Activated CD8-positive, alpha-beta memory T cell treated with anti-CD3 and anti-CD28 coated beads, Interleukin-2, amount 10 ng/mL, durations not matched to agents 7 days and 5 days (primary cell): ENCODE measurements around the gene KCTD3. TPM values are rescaled to one million over a fixed set of nuclear protein-coding genes. Genes with fewer than 3 reads are reported as not detected.

ENCODE experiments used
- ATAC-seq: fragments of 150-1000 bp; cut with Tn5 transposase; one replicate; pipeline ENCODE4 v1.10.0; 2021; ENCODE audit warnings: moderate library complexity
- CTCF ChIA-PET: fragments of 350-600 bp; sonication (Branson Sonifier 250); formaldehyde crosslinking; loops from one replicate; lab custom pipeline; 2021; ENCODE audit warnings: antibody characterized with exemption; lab: Charles Lee
- DNase-seq: peaks from one replicate; pipeline ENCODE4 v3.0.0-alpha.2; 2020
- H3K27ac Mint-ChIP-seq: one replicate; pipeline ENCODE4 v1.8.0; 2021; ENCODE audit warnings: mild to moderate bottlenecking, mixed read lengths
- H3K27me3 Mint-ChIP-seq: one replicate; pipeline ENCODE4 v1.8.0; 2021; ENCODE audit warnings: mixed read lengths
- H3K36me3 Mint-ChIP-seq: one replicate; pipeline ENCODE4 v1.8.0; 2021; ENCODE audit warnings: mild to moderate bottlenecking, mixed read lengths
- H3K4me1 Mint-ChIP-seq: one replicate; pipeline ENCODE4 v1.8.0; 2021; ENCODE audit warnings: mixed read lengths
- H3K4me3 Mint-ChIP-seq: one replicate; pipeline ENCODE4 v1.8.0; 2021; ENCODE audit warnings: mild to moderate bottlenecking, moderate library complexity, mixed read lengths
- H3K9me3 Mint-ChIP-seq: one replicate; pipeline ENCODE4 v1.8.0; 2022; ENCODE audit warnings: low read depth, mixed read lengths
- total RNA-seq, 2 experiments: library from RNA; stranded (reverse); gene quantifications; one replicate each; pipeline ENCODE4 v1.2.3, GENCODE V29; 2021

Gene KCTD3
- total RNA-seq, 2 experiments from 2014 or later: 0.67 to 1.3 TPM

- Mint-ChIP-seq H3K36me3 (no peaks in the 10 kb centered on the region), H3K27ac (no peak overlapping the region), H3K4me3 (no peak overlapping the region), H3K9me3 (no peaks in the 10 kb centered on the region), H3K27me3 (no peaks in the 10 kb centered on the region), H3K4me1 (no peaks in the 10 kb centered on the region)
- no peak for ATAC-seq
- CTCF ChIA-PET: interaction anchor here (1.4 kb wide), 1 partner anchor 9 kb away, joined by 3 read pairs; no protein-coding TSS in a partner anchor
- DNase-seq: no peak
Measured at GRCh38 chr1:215603319-215603718, 36.2 kb downstream of the KCTD3 start.

GRCh38 chr1:215605011-215605621 is 38.0 kb downstream of the KCTD3 start:
- Mint-ChIP-seq H3K4me1 (no peaks in the 10 kb centered on the region), H3K36me3 (no peaks in the 10 kb centered on the region), H3K9me3 (no peaks in the 10 kb centered on the region), H3K27me3 (no peaks in the 10 kb centered on the region), H3K4me3 (no peak overlapping the region), H3K27ac (no peak overlapping the region)
- CTCF ChIA-PET: no interaction called here
- DNase-seq (no peak), ATAC-seq (no peak)

DNA sequence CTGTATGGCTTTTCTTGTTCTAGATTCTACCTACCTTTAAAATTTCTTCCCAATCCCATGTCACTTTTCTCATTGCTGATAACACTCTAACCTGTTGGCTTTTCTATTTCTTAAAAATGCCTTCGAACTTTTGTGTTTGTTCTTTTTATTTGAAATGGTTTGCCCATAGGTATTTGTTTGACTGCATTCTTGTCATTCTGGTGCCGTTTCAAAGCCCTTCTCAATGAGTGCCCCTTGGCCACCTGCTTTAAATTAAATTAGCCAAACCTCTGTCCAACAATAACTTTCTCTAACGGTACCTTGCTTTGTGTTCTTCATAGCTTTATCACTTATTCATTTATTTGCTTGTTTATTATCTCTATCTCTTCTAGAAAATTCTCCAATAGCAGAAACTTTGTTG is 38.9 kb downstream of the KCTD3 start:
- Mint-ChIP-seq H3K36me3 (no peaks in the 10 kb centered on the region), H3K27ac (no peak overlapping the region), H3K9me3 (no peaks in the 10 kb centered on the region), H3K4me1 (no peaks in the 10 kb centered on the region), H3K27me3 (no peaks in the 10 kb centered on the region), H3K4me3 (no peak overlapping the region)
- CTCF ChIA-PET: no interaction called here
- ATAC-seq (no peak), DNase-seq (no peak)

DNA sequence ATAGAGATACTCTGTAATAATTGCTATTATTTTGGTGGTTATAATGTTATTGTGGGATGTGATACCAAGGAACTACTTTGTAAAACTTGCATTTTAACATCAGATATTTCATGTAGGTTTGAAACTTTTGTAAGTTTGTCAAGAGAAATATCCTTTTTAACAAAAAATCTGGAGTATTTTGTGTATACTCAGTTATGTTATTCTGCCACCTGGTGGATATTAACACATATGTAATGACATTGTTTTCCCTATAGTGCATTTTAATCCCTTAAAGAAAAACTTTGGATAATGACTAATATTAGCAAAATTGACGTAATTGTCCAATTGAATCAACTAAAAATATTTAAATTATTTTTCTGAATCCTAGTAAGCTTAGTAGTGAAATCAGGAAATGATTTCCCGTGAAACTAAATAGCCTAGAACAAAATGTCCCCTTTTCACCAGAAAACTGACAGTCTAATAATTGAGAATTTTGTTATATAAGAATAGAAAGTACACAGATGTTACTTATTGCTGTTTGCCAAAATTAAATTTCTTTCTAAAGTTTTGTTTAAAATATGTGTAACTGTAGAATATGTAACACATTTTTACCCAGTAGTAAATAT is 39.6 kb downstream of the KCTD3 start:
- Mint-ChIP-seq H3K4me1 (no peaks in the 10 kb centered on the region), H3K9me3 (no peaks in the 10 kb centered on the region), H3K36me3 (no peaks in the 10 kb centered on the region), H3K27ac (no peak overlapping the region), H3K4me3 (no peak overlapping the region), H3K27me3 (no peaks in the 10 kb centered on the region)
- CTCF ChIA-PET: no interaction called here
- DNase-seq: no peak
- no peak for ATAC-seq

GRCh38 chr1:215607412-215607811 is 40.3 kb downstream of the KCTD3 start:
- Mint-ChIP-seq H3K4me1 (no peaks in the 10 kb centered on the region), H3K27ac (no peak overlapping the region), H3K27me3 (no peaks in the 10 kb centered on the region), H3K9me3 (no peaks in the 10 kb centered on the region), H3K36me3 (no peaks in the 10 kb centered on the region), H3K4me3 (no peak overlapping the region)
- ATAC-seq (no peak), DNase-seq (no peak)
- CTCF ChIA-PET: no interaction called here

- Mint-ChIP-seq H3K4me1 (no peaks in the 10 kb centered on the region), H3K36me3 (no peaks in the 10 kb centered on the region), H3K4me3 (no peak overlapping the region), H3K9me3 (no peaks in the 10 kb centered on the region), H3K27ac (no peak overlapping the region), H3K27me3 (no peaks in the 10 kb centered on the region)
- CTCF ChIA-PET: no interaction called here
- no peak for ATAC-seq
- DNase-seq: no peak
Measured at GRCh38 chr1:215608646-215609045, 41.5 kb downstream of the KCTD3 start.

DNA sequence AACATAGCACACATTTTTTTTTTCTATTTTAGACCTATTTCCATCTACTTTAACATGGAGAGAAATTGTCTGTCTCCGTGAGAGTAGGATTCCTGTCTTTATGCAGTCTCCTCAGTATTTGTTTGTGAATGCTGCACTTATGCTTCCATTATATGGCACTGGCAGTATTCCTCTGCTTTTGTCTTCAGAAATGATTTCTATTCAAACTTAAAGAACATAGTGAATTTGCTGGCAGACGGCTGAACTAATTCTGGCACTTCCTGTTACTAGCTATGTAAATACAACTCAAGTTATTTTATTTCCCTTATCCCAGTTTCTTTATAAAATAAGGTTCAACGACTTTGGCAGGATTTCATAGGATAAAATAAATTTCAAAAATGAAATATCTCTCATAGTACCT is 45.3 kb downstream of the KCTD3 start:
- ATAC-seq: no peak

DNA sequence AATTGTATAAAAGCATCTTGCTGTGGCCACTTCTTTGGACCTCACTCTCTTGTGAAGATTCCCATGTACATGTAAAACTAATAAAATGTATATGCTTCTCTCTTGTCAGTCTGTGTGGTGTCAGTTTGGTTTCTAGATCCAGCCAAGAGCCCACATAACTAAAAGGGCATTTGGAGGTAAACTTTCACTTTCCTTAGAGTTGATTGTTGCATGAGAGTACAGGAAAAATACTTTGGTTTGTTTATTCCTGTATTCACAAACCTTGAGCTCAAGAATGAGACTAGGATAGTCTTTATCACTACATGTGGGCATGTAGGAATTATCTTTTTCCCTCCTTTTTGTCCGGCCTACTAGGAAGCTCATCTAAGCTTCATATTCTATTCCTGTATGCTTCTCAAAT is 50.9 kb downstream of the KCTD3 start:
- H3K4me3 Mint-ChIP-seq: no peak overlapping the region
- DNase-seq (no peak), ATAC-seq (no peak)
- no peaks in the 10 kb centered on the region for H3K9me3 Mint-ChIP-seq
- H3K27ac Mint-ChIP-seq: no peak overlapping the region
- CTCF ChIA-PET: no interaction called here
- no peaks in the 10 kb centered on the region for H3K4me1 Mint-ChIP-seq
- no peaks in the 10 kb centered on the region for H3K27me3 Mint-ChIP-seq
- H3K36me3 Mint-ChIP-seq: no peaks in the 10 kb centered on the region

More for the DNA sequence above, 45.3 kb downstream of the KCTD3 start:
- no peak overlapping the region for H3K27ac Mint-ChIP-seq
- no peaks in the 10 kb centered on the region for H3K36me3 Mint-ChIP-seq
- CTCF ChIA-PET: interaction anchor here (1.4 kb wide), 1 partner anchor 10 kb away, joined by 3 read pairs; no protein-coding TSS in a partner anchor
- H3K27me3 Mint-ChIP-seq: no peaks in the 10 kb centered on the region
- H3K4me1 Mint-ChIP-seq: no peaks in the 10 kb centered on the region
- DNase-seq: no peak
- H3K4me3 Mint-ChIP-seq: no peak overlapping the region
- no peaks in the 10 kb centered on the region for H3K9me3 Mint-ChIP-seq

- no peak overlapping the region for H3K27ac Mint-ChIP-seq
- H3K27me3 Mint-ChIP-seq: no peaks in the 10 kb centered on the region
- no peaks in the 10 kb centered on the region for H3K36me3 Mint-ChIP-seq
- DNase-seq (no peak), ATAC-seq (no peak)
- H3K4me1 Mint-ChIP-seq: no peaks in the 10 kb centered on the region
- H3K9me3 Mint-ChIP-seq: no peaks in the 10 kb centered on the region
- no peak overlapping the region for H3K4me3 Mint-ChIP-seq
- CTCF ChIA-PET: no interaction called here
Measured at GRCh38 chr1:215623162-215623561, 56.1 kb downstream of the KCTD3 start.

DNA sequence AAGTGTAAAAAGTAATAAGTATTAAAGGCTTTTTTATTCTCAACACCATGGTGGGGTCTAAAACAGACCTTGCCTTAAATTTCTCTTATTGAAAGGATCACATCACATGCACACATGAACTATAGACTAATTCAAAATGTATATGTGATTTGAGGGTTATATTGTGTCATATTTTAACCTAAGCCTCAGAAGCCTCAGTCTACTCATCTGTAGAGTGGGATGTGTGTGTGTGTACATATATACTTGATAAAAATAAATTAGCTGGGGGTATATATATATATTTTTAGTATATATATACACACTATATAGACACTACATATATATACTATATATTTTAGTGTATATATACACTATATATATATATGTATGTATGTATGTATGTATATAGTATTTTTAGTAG is 58.8 kb downstream of the KCTD3 start:
- H3K4me1 Mint-ChIP-seq: no peaks in the 10 kb centered on the region
- H3K27me3 Mint-ChIP-seq: no peaks in the 10 kb centered on the region
- CTCF ChIA-PET: no interaction called here
- H3K4me3 Mint-ChIP-seq: no peak overlapping the region
- ATAC-seq: no peak
- H3K36me3 Mint-ChIP-seq: no peaks in the 10 kb centered on the region
- DNase-seq: no peak
- peaks cover 2% of the 10 kb centered on the region for H3K9me3 Mint-ChIP-seq
- H3K27ac Mint-ChIP-seq: no peak overlapping the region

DNA sequence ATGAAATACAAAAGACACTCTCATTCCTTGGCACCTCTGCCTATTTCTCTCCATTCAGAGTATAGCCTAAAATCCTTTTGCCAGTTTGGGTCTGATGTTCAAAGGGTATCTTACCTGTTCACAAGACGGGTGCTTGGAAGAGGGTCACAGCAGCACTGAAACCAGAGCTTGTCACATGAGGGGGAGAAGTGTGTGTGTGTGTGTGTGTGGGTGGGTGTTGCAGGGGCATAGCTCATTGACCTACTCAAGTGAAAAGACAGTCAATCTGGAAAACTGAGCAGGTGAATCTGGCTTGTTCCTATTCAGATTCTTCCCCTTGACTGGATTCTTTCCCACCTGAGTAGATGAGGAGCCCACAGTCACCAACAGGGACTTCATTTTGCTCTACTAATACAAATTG is 63.9 kb downstream of the KCTD3 start:
- ATAC-seq: no peak
- Mint-ChIP-seq H3K4me3 (no peak overlapping the region), H3K27me3 (no peaks in the 10 kb centered on the region), H3K36me3 (no peaks in the 10 kb centered on the region), H3K4me1 (no peaks in the 10 kb centered on the region), H3K27ac (no peak overlapping the region), H3K9me3 (peaks cover 2% of the 10 kb centered on the region)
- DNase-seq: no peak
- CTCF ChIA-PET: no interaction called here

DNA sequence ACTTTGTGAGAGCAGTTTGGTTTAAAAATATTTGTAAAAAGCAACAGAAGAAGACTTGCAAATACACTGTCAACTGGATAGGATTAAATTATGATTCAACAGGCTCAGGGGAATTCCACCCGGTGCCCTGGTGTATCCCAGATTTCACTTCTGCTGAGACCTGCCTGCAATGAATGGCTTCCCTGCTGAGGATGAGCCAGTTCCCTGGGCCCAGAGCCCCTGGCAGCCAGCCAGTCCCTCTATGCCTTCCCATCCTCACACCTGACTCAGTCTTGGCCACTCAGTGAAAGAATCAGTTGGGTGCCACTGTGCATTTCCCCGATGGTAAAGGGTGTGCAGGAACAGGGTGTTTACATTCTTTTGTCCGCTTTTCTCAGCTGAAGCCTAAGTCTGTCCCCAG is 64.4 kb downstream of the KCTD3 start:
- DNase-seq: no peak
- Mint-ChIP-seq H3K9me3 (peaks cover 2% of the 10 kb centered on the region), H3K27me3 (no peaks in the 10 kb centered on the region), H3K4me3 (no peak overlapping the region), H3K4me1 (no peaks in the 10 kb centered on the region), H3K27ac (no peak overlapping the region), H3K36me3 (no peaks in the 10 kb centered on the region)
- ATAC-seq: no peak
- CTCF ChIA-PET: no interaction called here

DNA sequence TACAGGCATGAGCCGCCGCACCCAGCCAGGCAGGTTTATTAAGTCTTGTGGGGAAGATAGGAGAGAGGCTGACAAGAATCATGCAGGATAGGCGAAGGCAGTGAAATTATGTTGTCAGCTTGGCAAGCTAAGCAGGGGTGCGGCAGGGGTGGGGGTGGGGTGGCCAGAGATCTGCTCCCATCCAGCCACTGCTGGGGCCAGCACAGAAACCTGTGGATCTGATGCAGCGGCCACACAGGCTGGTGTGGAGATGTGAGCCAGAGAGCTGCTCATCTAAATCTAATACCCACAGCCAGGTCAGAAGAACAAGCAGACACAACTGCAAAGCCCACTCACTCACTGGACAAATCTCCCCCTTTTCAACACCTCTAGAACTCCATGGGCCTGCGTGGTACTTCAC is 68.7 kb downstream of the KCTD3 start:
- no peak overlapping the region for H3K4me3 Mint-ChIP-seq
- DNase-seq (no peak), ATAC-seq (no peak)
- H3K27ac Mint-ChIP-seq: no peak overlapping the region
- no peaks in the 10 kb centered on the region for H3K4me1 Mint-ChIP-seq
- no peaks in the 10 kb centered on the region for H3K36me3 Mint-ChIP-seq
- no peaks in the 10 kb centered on the region for H3K9me3 Mint-ChIP-seq
- H3K27me3 Mint-ChIP-seq: no peaks in the 10 kb centered on the region
- CTCF ChIA-PET: no interaction called here

GRCh38 chr1:215636258-215636965 is 69.3 kb downstream of the KCTD3 start:
- CTCF ChIA-PET: no interaction called here
- DNase-seq: no peak
- no peak overlapping the region for H3K4me3 Mint-ChIP-seq
- H3K36me3 Mint-ChIP-seq: no peaks in the 10 kb centered on the region
- no peak overlapping the region for H3K27ac Mint-ChIP-seq
- ATAC-seq: no peak
- H3K4me1 Mint-ChIP-seq: no peaks in the 10 kb centered on the region
- no peaks in the 10 kb centered on the region for H3K9me3 Mint-ChIP-seq
- no peaks in the 10 kb centered on the region for H3K27me3 Mint-ChIP-seq
